ENCODE data around the gene NUP160.

GRCh38 chr11:47896199-47896598 is 48.0 kb upstream of the NUP160 start:
- TF ChIP-seq, protein P1, sequence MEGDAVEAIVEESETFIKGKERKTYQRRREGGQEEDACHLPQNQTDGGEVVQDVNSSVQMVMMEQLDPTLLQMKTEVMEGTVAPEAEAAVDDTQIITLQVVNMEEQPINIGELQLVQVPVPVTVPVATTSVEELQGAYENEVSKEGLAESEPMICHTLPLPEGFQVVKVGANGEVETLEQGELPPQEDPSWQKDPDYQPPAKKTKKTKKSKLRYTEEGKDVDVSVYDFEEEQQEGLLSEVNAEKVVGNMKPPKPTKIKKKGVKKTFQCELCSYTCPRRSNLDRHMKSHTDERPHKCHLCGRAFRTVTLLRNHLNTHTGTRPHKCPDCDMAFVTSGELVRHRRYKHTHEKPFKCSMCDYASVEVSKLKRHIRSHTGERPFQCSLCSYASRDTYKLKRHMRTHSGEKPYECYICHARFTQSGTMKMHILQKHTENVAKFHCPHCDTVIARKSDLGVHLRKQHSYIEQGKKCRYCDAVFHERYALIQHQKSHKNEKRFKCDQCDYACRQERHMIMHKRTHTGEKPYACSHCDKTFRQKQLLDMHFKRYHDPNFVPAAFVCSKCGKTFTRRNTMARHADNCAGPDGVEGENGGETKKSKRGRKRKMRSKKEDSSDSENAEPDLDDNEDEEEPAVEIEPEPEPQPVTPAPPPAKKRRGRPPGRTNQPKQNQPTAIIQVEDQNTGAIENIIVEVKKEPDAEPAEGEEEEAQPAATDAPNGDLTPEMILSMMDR (IDR thresholded peaks at IDR 0.05 in 4 of 5, conservative IDR thresholded peaks at IDR 0.05 in 1 of 5), result no peak
- no peak for TF ChIP-seq POLR2A (IDR thresholded peaks at IDR 0.05)
